ENCODE results near the gene OBSCN. TPM values are rescaled to one million over a fixed set of nuclear protein-coding genes. Genes with fewer than 3 reads are reported as not detected.

The OBSCN gene
- total and polyA plus RNA-seq, 10 of the 15 experiments (the other 5 are each of a cell fraction or from before 2014, with no cell fraction given) = 0.01 to 0.36 (median 0.08) TPM; not detected in 2

- no TSS peak for BruUV-seq (replicated peaks)
- H3K9ac ChIP-seq (ENCODE audit: control insufficient read depth, insufficient read depth, low read length) = no peak overlapping the region
- ChIA-PET RAD21 (ENCODE audit: unreplicated experiment) (no interaction called here), CTCF (no interaction called here), SMC1A (ENCODE audit: uncharacterized antibody, unreplicated experiment) (no interaction called here), POLR2A (no interaction called here)
- no peak overlapping the region for H3K4me3 ChIP-seq
- no peak overlapping the region for H3K4me2 ChIP-seq (ENCODE audit: control insufficient read depth, insufficient read depth)
- no peak overlapping the region for H2AFZ ChIP-seq (ENCODE audit: control insufficient read depth, low read depth, low read length)
- H3K36me3 ChIP-seq (ENCODE audit: control insufficient read depth in 2 of 2, insufficient read depth in 2 of 2, low read length in 1 of 2) = no peaks in the 10 kb centered on the region
- DNase-seq (ENCODE audit: low read depth, low spot score) (no peak), FAIRE-seq (no peak), ATAC-seq (no peak)
- no peaks in the 10 kb centered on the region for H4K20me1 ChIP-seq (ENCODE audit: control insufficient read depth, insufficient read depth)
- in situ Hi-C loops (cut with MboI) = no loop called here
- no peak overlapping the region for H3K27ac ChIP-seq (ENCODE audit: control insufficient read depth, insufficient read depth)
- intact Hi-C loops (cut with micrococcal nuclease; ENCODE audit: unreplicated experiment) = no loop called here
- no peaks in the 10 kb centered on the region for H3K4me1 ChIP-seq (ENCODE audit: control insufficient read depth, insufficient read depth, low read length)
- no peak for TF ChIP-seq NR2C2 (IDR thresholded peaks at IDR 0.05; ENCODE audit: borderline replicate concordance, control insufficient read depth, insufficient read length, low read depth)
- TF ChIP-seq ZBTB4 (CRISPR knock-in tag; IDR thresholded peaks at IDR 0.05) = no peak
- no peak for TF ChIP-seq TCF3 (IDR thresholded peaks at IDR 0.05; ENCODE audit: borderline replicate concordance, insufficient read depth, low read depth, low read length)
- no peak for TF ChIP-seq NFXL1 (IDR thresholded peaks at IDR 0.05; ENCODE audit: borderline replicate concordance)
- no peak for TF ChIP-seq JUNB (IDR thresholded peaks at IDR 0.05)
- no peak for TF ChIP-seq MLLT1 (IDR thresholded peaks at IDR 0.05)
- no peak for TF ChIP-seq PAX5 (IDR thresholded peaks at IDR 0.05; ENCODE audit: borderline replicate concordance, low read depth, low read length)
- no peak for TF ChIP-seq EZH2 (IDR thresholded peaks at IDR 0.05; ENCODE audit: borderline replicate concordance, control insufficient read depth, low read depth, low read length)
- TF ChIP-seq SUPT20H (IDR thresholded peaks at IDR 0.05; ENCODE audit: borderline replicate concordance, control insufficient read depth, low read depth, low read length) = no peak
- no peak for TF ChIP-seq BCL3 (IDR thresholded peaks at IDR 0.05; ENCODE audit: borderline replicate concordance, insufficient read depth, low read depth, low read length, poor library complexity, severe bottlenecking)
- TF ChIP-seq POLR2A (IDR thresholded peaks at IDR 0.05; ENCODE audit: low read depth, low read length) = no peak
- TF ChIP-seq ZNF384 (IDR thresholded peaks at IDR 0.05; ENCODE audit: borderline replicate concordance, low read depth, low read length) = no peak
- no peak for TF ChIP-seq ZBTB11 (CRISPR knock-in tag; IDR thresholded peaks at IDR 0.05)
- no peaks in the 10 kb centered on the region for H3K79me2 ChIP-seq (ENCODE audit: control insufficient read depth, insufficient read depth, low read length)
- H3K27me3 ChIP-seq (replicated peaks in 1 of 2; ENCODE audit: control insufficient read depth in 2 of 2, insufficient read depth in 2 of 2, low read length in 1 of 2) = no peaks in the 10 kb centered on the region; a peak in 1 of 4 replicates
- H3K9me3 ChIP-seq (replicated peaks; ENCODE audit: control insufficient read depth, insufficient read depth, low read length) = no peaks in the 10 kb centered on the region
Measured at GRCh38 chr1:228387321-228387720, 179.5 kb downstream of the OBSCN start.
